HepG2 (cell line): ENCODE measurements around the gene AP3D1. TPM values are rescaled to one million over a fixed set of nuclear protein-coding genes. Genes with fewer than 3 reads are reported as not detected.

Experiments
- AHR ChIP-seq: IDR thresholded peaks from 2 replicates; pipeline ENCODE4 v1.6.1; 2018; ENCODE audit warnings: missing genetic modification reagents, missing compliant biosample characterization
- ELF1 ChIP-seq: sonication (generic); formaldehyde crosslinking; IDR thresholded peaks from 2 replicates; pipeline ENCODE4 v1.4.0; 2020; ENCODE audit warnings: missing genetic modification reagents
- FOXO1 ChIP-seq: sonication (generic); formaldehyde crosslinking; IDR thresholded peaks from 2 replicates; pipeline ENCODE4 v1.4.0; 2020; ENCODE audit warnings: missing genetic modification reagents
- HIVEP1 ChIP-seq: sonication (generic); formaldehyde crosslinking; IDR thresholded peaks from 2 replicates; pipeline ENCODE4 v1.4.0; 2020; ENCODE audit warnings: mild to moderate bottlenecking, missing genetic modification reagents
- IKZF1 ChIP-seq: fragments of 450-650 bp; IDR thresholded peaks from 2 replicates; pipeline ENCODE4 v1.7.1; 2016
- KAT8 ChIP-seq: IDR thresholded peaks from 2 replicates; pipeline ENCODE4 v1.6.1; 2016; ENCODE audit warnings: missing genetic modification reagents, missing compliant biosample characterization
- KLF15 ChIP-seq: sonication (generic); formaldehyde crosslinking; IDR thresholded peaks from 2 replicates; pipeline ENCODE4 v1.8.1; 2023; ENCODE audit warnings: borderline replicate concordance, mild to moderate bottlenecking, inconsistent platforms, missing genetic modification reagents, mixed read lengths
- KLF9 ChIP-seq: IDR thresholded peaks from 2 replicates; pipeline ENCODE4 v1.6.1; 2016; ENCODE audit warnings: low read depth
- MAFK ChIP-seq, 2 experiments: IDR thresholded peaks in 1 of 2; conservative IDR thresholded peaks in 1 of 2; 2 replicates each; pipeline ENCODE4 v1.6.1; 2011; ENCODE audit warnings: improper control_type of control experiment in 2 of 2, low read length in 2 of 2
- MBD4 ChIP-seq: IDR thresholded peaks from 2 replicates; pipeline ENCODE4 v1.6.1; 2012; ENCODE audit warnings: low read length, inconsistent platforms, borderline replicate concordance
- MTF1 ChIP-seq: sonication (generic); formaldehyde crosslinking; IDR thresholded peaks from 2 replicates; pipeline ENCODE4 v1.5.0; 2020; ENCODE audit warnings: missing genetic modification reagents
- NR2F6 ChIP-seq, 2 experiments: IDR thresholded peaks; 2 replicates each; pipeline ENCODE4 v1.6.1; 2016; ENCODE audit warnings: antibody characterized with exemption in 1 of 2, mild to moderate bottlenecking in 1 of 2
- PHF5A ChIP-seq: IDR thresholded peaks from one replicate; pipeline ENCODE4 v1.6.1; 2018; ENCODE audit warnings: low read depth, missing genetic modification reagents; ENCODE audit not compliant: unreplicated experiment
- RAD21 ChIP-seq: fragments of 450-650 bp; formaldehyde crosslinking; IDR thresholded peaks from 2 replicates; pipeline ENCODE4 v1.5.0; 2020; ENCODE audit warnings: mild to moderate bottlenecking
- RFXAP ChIP-seq: sonication (generic); formaldehyde crosslinking; IDR thresholded peaks from 2 replicates; pipeline ENCODE4 v1.4.0; 2020; ENCODE audit warnings: missing genetic modification reagents, borderline replicate concordance
- SKI ChIP-seq: fragments of 450-650 bp; IDR thresholded peaks from one replicate; pipeline ENCODE4 v1.6.1; 2018; ENCODE audit warnings: mild to moderate bottlenecking; ENCODE audit not compliant: partially characterized antibody
- SMAD3 ChIP-seq: sonication (generic); formaldehyde crosslinking; IDR thresholded peaks from 2 replicates; pipeline ENCODE4 v1.4.0; 2020; ENCODE audit warnings: missing genetic modification reagents
- XRCC5 ChIP-seq: fragments of 200-400 bp; formaldehyde crosslinking; optimal IDR thresholded peaks from 2 replicates; pipeline ENCODE3; 2017; ENCODE audit warnings: mild to moderate bottlenecking, low read length
- ZNF260 ChIP-seq: sonication (generic); formaldehyde crosslinking; IDR thresholded peaks from 2 replicates; pipeline ENCODE4 v1.4.0; 2020; ENCODE audit warnings: missing genetic modification reagents, low read depth, mild to moderate bottlenecking, borderline replicate concordance
- ZNF432 ChIP-seq: sonication (generic); formaldehyde crosslinking; IDR thresholded peaks from 2 replicates; pipeline ENCODE4 v1.5.0; 2020; ENCODE audit warnings: missing genetic modification reagents, mild to moderate bottlenecking, borderline replicate concordance
- polyA plus RNA-seq, 8 experiments: library from polyadenylated mRNA; depleted of rRNA in 3 of 8; stranded (reverse) in 7 of 8; unstranded in 1 of 8; fragments of >200 nt; fragmentation: Illumina TruSeq in 4 of 8; extraction: Trizol in 4 of 8; gene quantifications; 2 replicates each; pipeline versions ENCODE4 v1.2.1 to v1.2.3, GENCODE V29; 2011 to 2016; ENCODE audit warnings: low read depth in 4 of 8, missing spikeins in 1 of 8, mixed read lengths in 1 of 8; ENCODE audit not compliant: insufficient read depth in 1 of 8
- total RNA-seq, 5 experiments: library from RNA; depleted of rRNA; stranded (reverse); fragments of >200 nt; fragmentation: Illumina TruSeq; extraction: Trizol; gene quantifications; 2 replicates each; pipeline ENCODE4 v1.2.3, GENCODE V29; 2016; ENCODE audit warnings: low read depth in 1 of 5
- TF ChIP-seq, protein P1 (sequence below): sonication (generic); formaldehyde crosslinking; conservative IDR thresholded peaks from 2 replicates; pipeline ENCODE4 v1.4.0; 2020; ENCODE audit warnings: missing genetic modification reagents
- TF ChIP-seq, protein P2 (sequence below): sonication (generic); formaldehyde crosslinking; IDR thresholded peaks from 2 replicates; pipeline ENCODE4; 2020; ENCODE audit warnings: missing genetic modification reagents, mild to moderate bottlenecking, borderline replicate concordance
- TF ChIP-seq, protein P3 (sequence below): IDR thresholded peaks from 2 replicates; pipeline ENCODE4 v1.6.1; 2018; ENCODE audit warnings: missing genetic modification reagents, mild to moderate bottlenecking, missing compliant biosample characterization
- TF ChIP-seq, protein P4 (sequence below): sonication (generic); formaldehyde crosslinking; IDR thresholded peaks from 2 replicates; pipeline ENCODE4 v1.5.0; 2020; ENCODE audit warnings: missing genetic modification reagents, mild to moderate bottlenecking, borderline replicate concordance

AP3D1 gene
- total and polyA plus RNA-seq, 2 of the 13 experiments (the other 11 are each of a cell fraction or from before 2014, with no cell fraction given): 68.0 to 82.6 TPM

DNA sequence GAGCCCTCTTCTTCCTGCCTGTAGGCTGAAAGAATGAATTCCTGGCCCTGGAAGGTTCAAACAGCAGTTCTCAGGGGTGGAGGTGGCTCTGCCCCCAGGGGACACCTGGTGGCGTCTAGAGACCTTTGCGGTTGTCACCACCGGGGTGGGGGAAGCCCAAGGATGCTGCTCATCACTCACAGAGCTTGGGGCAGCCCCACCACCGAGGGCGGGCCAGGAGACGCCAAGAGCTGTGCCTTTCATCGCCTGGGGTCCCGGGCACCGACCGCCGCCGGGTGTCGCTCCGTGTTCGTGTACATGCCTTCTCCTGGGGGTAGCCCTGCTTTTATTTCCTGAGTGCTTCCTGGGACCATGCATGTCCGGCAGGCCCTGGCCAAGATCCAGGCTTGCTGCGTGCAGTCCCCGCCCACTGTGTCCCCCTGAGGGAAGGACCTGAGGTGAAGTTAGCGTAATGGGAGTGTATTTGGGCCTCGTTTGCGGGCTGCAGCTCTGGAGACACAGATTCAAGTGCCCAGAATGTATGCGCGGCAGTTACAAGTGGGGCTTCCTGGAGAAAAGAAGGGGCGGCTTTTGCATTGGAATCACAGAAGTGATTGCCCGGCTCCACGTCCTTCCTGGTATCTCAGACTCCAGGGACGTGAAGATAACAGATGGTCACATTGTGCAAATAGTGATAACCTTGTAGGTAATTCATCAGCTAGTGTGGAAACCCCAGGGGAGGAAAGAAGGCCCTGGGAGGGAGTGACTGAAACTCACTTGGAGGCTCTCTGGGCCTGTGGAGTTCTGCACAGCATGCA is 20.2 kb upstream of the AP3D1 start (continued):
- TF ChIP-seq NR2F6 (IDR thresholded peaks at IDR 0.05) (peak; percentile 61), NR2F6 (CRISPR knock-in tag; IDR thresholded peaks at IDR 0.05) (no peak; the same call in none of the 2 replicates), RFXAP (CRISPR knock-in tag) (no peak), MTF1 (CRISPR knock-in tag) (no peak), ZNF260 (no peak), PHF5A (CRISPR knock-in tag) (peak; percentile 26), SMAD3 (CRISPR knock-in tag) (no peak), RAD21 (peak; percentile 85), KAT8 (CRISPR knock-in tag) (peak; percentile 69), MBD4 (no peak), KLF15 (CRISPR knock-in tag) (no peak), FOXO1 (no peak), ELF1 (CRISPR knock-in tag) (peak; percentile 80), HIVEP1 (CRISPR knock-in tag) (peak; percentile 97), KLF9 (CRISPR knock-in tag) (no peak), IKZF1 (no peak), SKI (no peak), ZNF432 (CRISPR knock-in tag) (no peak), MAFK (conservative IDR thresholded peaks at IDR 0.05 in 1 of 2, IDR thresholded peaks at IDR 0.05 in 1 of 2; ENCODE audit: low read length in 2 of 2) (no peak), AHR (CRISPR knock-in tag) (no peak; the same call in 1 of the 2 replicates), XRCC5 (peak; percentile 63)
- TF ChIP-seq, protein P1, sequence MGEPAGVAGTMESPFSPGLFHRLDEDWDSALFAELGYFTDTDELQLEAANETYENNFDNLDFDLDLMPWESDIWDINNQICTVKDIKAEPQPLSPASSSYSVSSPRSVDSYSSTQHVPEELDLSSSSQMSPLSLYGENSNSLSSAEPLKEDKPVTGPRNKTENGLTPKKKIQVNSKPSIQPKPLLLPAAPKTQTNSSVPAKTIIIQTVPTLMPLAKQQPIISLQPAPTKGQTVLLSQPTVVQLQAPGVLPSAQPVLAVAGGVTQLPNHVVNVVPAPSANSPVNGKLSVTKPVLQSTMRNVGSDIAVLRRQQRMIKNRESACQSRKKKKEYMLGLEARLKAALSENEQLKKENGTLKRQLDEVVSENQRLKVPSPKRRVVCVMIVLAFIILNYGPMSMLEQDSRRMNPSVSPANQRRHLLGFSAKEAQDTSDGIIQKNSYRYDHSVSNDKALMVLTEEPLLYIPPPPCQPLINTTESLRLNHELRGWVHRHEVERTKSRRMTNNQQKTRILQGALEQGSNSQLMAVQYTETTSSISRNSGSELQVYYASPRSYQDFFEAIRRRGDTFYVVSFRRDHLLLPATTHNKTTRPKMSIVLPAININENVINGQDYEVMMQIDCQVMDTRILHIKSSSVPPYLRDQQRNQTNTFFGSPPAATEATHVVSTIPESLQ (CRISPR knock-in tag): no peak
- TF ChIP-seq, protein P2, sequence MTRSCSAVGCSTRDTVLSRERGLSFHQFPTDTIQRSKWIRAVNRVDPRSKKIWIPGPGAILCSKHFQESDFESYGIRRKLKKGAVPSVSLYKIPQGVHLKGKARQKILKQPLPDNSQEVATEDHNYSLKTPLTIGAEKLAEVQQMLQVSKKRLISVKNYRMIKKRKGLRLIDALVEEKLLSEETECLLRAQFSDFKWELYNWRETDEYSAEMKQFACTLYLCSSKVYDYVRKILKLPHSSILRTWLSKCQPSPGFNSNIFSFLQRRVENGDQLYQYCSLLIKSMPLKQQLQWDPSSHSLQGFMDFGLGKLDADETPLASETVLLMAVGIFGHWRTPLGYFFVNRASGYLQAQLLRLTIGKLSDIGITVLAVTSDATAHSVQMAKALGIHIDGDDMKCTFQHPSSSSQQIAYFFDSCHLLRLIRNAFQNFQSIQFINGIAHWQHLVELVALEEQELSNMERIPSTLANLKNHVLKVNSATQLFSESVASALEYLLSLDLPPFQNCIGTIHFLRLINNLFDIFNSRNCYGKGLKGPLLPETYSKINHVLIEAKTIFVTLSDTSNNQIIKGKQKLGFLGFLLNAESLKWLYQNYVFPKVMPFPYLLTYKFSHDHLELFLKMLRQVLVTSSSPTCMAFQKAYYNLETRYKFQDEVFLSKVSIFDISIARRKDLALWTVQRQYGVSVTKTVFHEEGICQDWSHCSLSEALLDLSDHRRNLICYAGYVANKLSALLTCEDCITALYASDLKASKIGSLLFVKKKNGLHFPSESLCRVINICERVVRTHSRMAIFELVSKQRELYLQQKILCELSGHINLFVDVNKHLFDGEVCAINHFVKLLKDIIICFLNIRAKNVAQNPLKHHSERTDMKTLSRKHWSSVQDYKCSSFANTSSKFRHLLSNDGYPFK (CRISPR knock-in tag): no peak
- TF ChIP-seq, protein P3, sequence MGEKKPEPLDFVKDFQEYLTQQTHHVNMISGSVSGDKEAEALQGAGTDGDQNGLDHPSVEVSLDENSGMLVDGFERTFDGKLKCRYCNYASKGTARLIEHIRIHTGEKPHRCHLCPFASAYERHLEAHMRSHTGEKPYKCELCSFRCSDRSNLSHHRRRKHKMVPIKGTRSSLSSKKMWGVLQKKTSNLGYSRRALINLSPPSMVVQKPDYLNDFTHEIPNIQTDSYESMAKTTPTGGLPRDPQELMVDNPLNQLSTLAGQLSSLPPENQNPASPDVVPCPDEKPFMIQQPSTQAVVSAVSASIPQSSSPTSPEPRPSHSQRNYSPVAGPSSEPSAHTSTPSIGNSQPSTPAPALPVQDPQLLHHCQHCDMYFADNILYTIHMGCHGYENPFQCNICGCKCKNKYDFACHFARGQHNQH: peak; percentile 34; the same call in 1 of the 2 replicates
- TF ChIP-seq, protein P4, sequence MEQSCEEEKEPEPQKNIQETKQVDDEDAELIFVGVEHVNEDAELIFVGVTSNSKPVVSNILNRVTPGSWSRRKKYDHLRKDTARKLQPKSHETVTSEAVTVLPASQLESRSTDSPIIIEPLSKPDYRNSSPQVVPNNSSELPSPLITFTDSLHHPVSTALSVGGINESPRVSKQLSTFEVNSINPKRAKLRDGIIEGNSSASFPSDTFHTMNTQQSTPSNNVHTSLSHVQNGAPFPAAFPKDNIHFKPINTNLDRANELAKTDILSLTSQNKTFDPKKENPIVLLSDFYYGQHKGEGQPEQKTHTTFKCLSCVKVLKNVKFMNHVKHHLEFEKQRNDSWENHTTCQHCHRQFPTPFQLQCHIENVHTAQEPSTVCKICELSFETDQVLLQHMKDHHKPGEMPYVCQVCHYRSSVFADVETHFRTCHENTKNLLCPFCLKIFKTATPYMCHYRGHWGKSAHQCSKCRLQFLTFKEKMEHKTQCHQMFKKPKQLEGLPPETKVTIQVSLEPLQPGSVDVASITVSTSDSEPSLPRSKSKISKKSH (CRISPR knock-in tag): no peak
